Natural killer cell (primary cell): ENCODE measurements around the gene CD52. TPM values are rescaled to one million over a fixed set of nuclear protein-coding genes. Genes with fewer than 3 reads are reported as not detected.
"Not testable (repeated sequence)": the region's sequence is repeated elsewhere in the genome, so short reads cannot be mapped to it uniquely, and the experiment has no call there.

ENCODE experiments used
- ATAC-seq, 3 donors: fragments of 150-1000 bp in 2 of 3; fragments of 200-7000 bp in 1 of 3; cut with Tn5 transposase; 1 replicate in 1 of 3; 2 replicates in 2 of 3; pipeline ENCODE4 v1.10.0; 2021; ENCODE audit warnings: mild to moderate bottlenecking in 2 of 3, moderate library complexity in 2 of 3
- DNase-seq, 2 donors: peaks; one replicate each; pipeline versions ENCODE4 v3.0.0 to v3.0.0-alpha.2; 2013 to 2021; ENCODE audit warnings: mixed read lengths in 1 of 2
- H3K27ac ChIP-seq: one replicate; pipeline ENCODE4 v1.5.1; 2013; ENCODE audit warnings: mild to moderate bottlenecking, low read length
- H3K27me3 ChIP-seq: one replicate; pipeline ENCODE4 v1.6.1; 2013; ENCODE audit warnings: low read length; ENCODE audit not compliant: control insufficient read depth, insufficient read depth
- H3K36me3 ChIP-seq: one replicate; pipeline ENCODE4 v1.6.1; 2013; ENCODE audit warnings: low read length; ENCODE audit not compliant: control insufficient read depth, insufficient read depth
- H3K4me1 ChIP-seq: one replicate; pipeline ENCODE4 v1.6.1; 2013; ENCODE audit warnings: low read length; ENCODE audit not compliant: control insufficient read depth, insufficient read depth
- H3K4me3 ChIP-seq: one replicate; pipeline ENCODE4 v1.5.1; 2013; ENCODE audit warnings: low read length
- H3K9me3 ChIP-seq: one replicate; pipeline ENCODE4 v1.6.1; 2013; ENCODE audit warnings: low read length; ENCODE audit not compliant: control insufficient read depth, insufficient read depth
- H3K27ac Mint-ChIP-seq, 2 donors: one replicate each; pipeline ENCODE4 v1.8.0; 2022; ENCODE audit warnings: mild to moderate bottlenecking in 2 of 2, mixed read lengths in 2 of 2, moderate library complexity in 1 of 2
- H3K27me3 Mint-ChIP-seq, 2 donors: one replicate each; pipeline ENCODE4 v1.8.0; 2022; ENCODE audit warnings: low read depth in 2 of 2, mixed read lengths in 2 of 2
- H3K36me3 Mint-ChIP-seq: one replicate; pipeline ENCODE4 v1.8.0; 2022; ENCODE audit warnings: mixed read lengths
- H3K4me1 Mint-ChIP-seq, 2 donors: one replicate each; pipeline ENCODE4 v1.8.0; 2022; ENCODE audit warnings: mixed read lengths in 2 of 2
- H3K4me3 Mint-ChIP-seq: one replicate; pipeline ENCODE4 v1.8.0; 2022; ENCODE audit warnings: mild to moderate bottlenecking, moderate library complexity, mixed read lengths
- H3K9me3 Mint-ChIP-seq, 2 donors: one replicate each; pipeline ENCODE4 v1.8.0; 2022; ENCODE audit warnings: mixed read lengths in 2 of 2
- CTCF ChIP-seq: fragments of 200-600 bp; IDR thresholded peaks from one replicate; pipeline ENCODE4 v1.8.0; 2022; ENCODE audit warnings: antibody characterized with exemption
- WGBS: methylation state at CpG from one replicate; pipeline ENCODE4 v1.1.7; 2013; ENCODE audit warnings: missing lambda C conversion rate; ENCODE audit not compliant: insufficient coverage; 5-methylcytosine and 5-hydroxymethylcytosine counted together
- intact Hi-C: fragments of 100-400 bp; cut with micrococcal nuclease; formaldehyde crosslinking; loops from one replicate; pipeline ENCODE4 v1.14.2; 2022
- total RNA-seq, 4 donors: library from RNA; stranded (reverse); fragments of 120-200 nt in 1 of 4; gene quantifications; one replicate each; pipeline versions ENCODE4 v1.2.3 to v1.2.4, GENCODE V29; 2013 to 2022

The CD52 gene
- total RNA-seq, 3 donors from 2014 or later (not counting 1 experiment from before 2014, with no cell fraction given), result 454 to 485 (median 482) TPM

- Mint-ChIP-seq H3K4me3 (peak within 1 kb of the TSS; percentile 100), H3K4me1 (peaks cover 12 to 31% of the 10 kb centered on the region in 2 donors), H3K27me3 (no peaks in the 10 kb centered on the region)
Observed at GRCh38 chr1:26306290-26307229, 11.2 kb upstream of the CD52 start, which contains the start of gene UBXN11. Gene UBXN11, minus strand, starts transcription at chr1:26306636. Its CDS starts 3,753 bp downstream, at chr1:26302883.

GRCh38 chr1:26307363-26307781 lies 10.4 kb upstream of the CD52 start:
- H3K4me3 ChIP-seq, result no peak overlapping the region
- TF ChIP-seq CTCF, result no peak
- H3K27ac ChIP-seq, result peak overlapping the region; percentile 51
- no peaks in the 10 kb centered on the region for H3K27me3 ChIP-seq
- intact Hi-C loops, result no loop called here
- H3K4me1 ChIP-seq, result peaks cover 26% of the 10 kb centered on the region
- Mint-ChIP-seq H3K4me1 (peaks cover 12 to 38% of the 10 kb centered on the region in 2 donors), H3K27ac (peak overlapping the region; percentile 81 to 97), H3K27me3 (no peaks in the 10 kb centered on the region), H3K9me3 (no peaks in the 10 kb centered on the region), H3K4me3 (peak overlapping the region; percentile 100), H3K36me3 (no peaks in the 10 kb centered on the region)
- no peaks in the 10 kb centered on the region for H3K9me3 ChIP-seq
- H3K36me3 ChIP-seq, result no peaks in the 10 kb centered on the region
- DNase-seq, result peak in 1 of 2 donors; percentile 72
- 85% methylated on average over 1 of the region's 6 CpGs for WGBS
- no peak for ATAC-seq

More at GRCh38 chr1:26306290-26307229, 11.2 kb upstream of the CD52 start, which contains the start of gene UBXN11:
- H3K4me1 ChIP-seq, result peaks cover 25% of the 10 kb centered on the region
- H3K27me3 ChIP-seq, result no peaks in the 10 kb centered on the region
- intact Hi-C loops, result no loop called here
- Mint-ChIP-seq H3K36me3 (no peaks in the 10 kb centered on the region), H3K9me3 (no peaks in the 10 kb centered on the region), H3K27ac (peak within 1 kb of the TSS; percentile 81 to 97)
- TF ChIP-seq CTCF, result no peak
- H3K27ac ChIP-seq, result peak within 1 kb of the TSS; percentile 51
- no peaks in the 10 kb centered on the region for H3K9me3 ChIP-seq
- WGBS, result 2% methylated on average over 51 of the region's 51 CpGs
- no peaks in the 10 kb centered on the region for H3K36me3 ChIP-seq
- ATAC-seq (peak; percentile 98 to 99 (median 99)), DNase-seq (peak; percentile 80 to 97)
- H3K4me3 ChIP-seq, result peak within 1 kb of the TSS; percentile 51

GRCh38 chr1:26307966-26308899 lies 9.5 kb upstream of the CD52 start:
- peak overlapping the region; percentile 100 for H3K4me3 Mint-ChIP-seq
- peaks cover 34% of the 10 kb centered on the region for H3K4me1 ChIP-seq
- H3K4me1 Mint-ChIP-seq, result peaks cover 15 to 43% of the 10 kb centered on the region in 2 donors
- H3K27me3 Mint-ChIP-seq, H3K27me3 ChIP-seq, H3K36me3 Mint-ChIP-seq, ATAC-seq, H3K36me3 ChIP-seq, intact Hi-C loops, H3K9me3 Mint-ChIP-seq, H3K9me3 ChIP-seq, H3K4me3 ChIP-seq: not testable (repeated sequence)
- peak in 1 of 2 donors; percentile 37 for DNase-seq
- WGBS, result 84% methylated on average over 21 of the region's 21 CpGs
- peak overlapping the region; percentile 15 for H3K27ac ChIP-seq
- peak overlapping the region in 1 of 2 donors; percentile 97 for H3K27ac Mint-ChIP-seq
